ENCODE results near the gene ZFR.
A peak's percentile ranks its signal among the peaks of the same experiment; 100 is the strongest.

The ZFR gene

GRCh38 chr5:32482193-32482592 lies 37.7 kb upstream of the ZFR start:
- H3K27me3 Mint-ChIP-seq (ENCODE audit: low read depth): peaks cover 8% of the 10 kb centered on the region
- no peaks in the 10 kb centered on the region for H3K9me3 Mint-ChIP-seq
- no peaks in the 10 kb centered on the region for H3K36me3 Mint-ChIP-seq (ENCODE audit: low read depth)
- TF ChIP-seq CTCF (IDR thresholded peaks at IDR 0.05; ENCODE audit: unreplicated experiment in 3 of 3): no peak
- no peak overlapping the region for H3K27ac Mint-ChIP-seq
- no peaks in the 10 kb centered on the region for H3K4me1 Mint-ChIP-seq
- H3K4me3 Mint-ChIP-seq: no peak overlapping the region

GRCh38 chr5:32479096-32479495 lies 34.6 kb upstream of the ZFR start:
- peaks cover 4% of the 10 kb centered on the region for H3K27me3 Mint-ChIP-seq (ENCODE audit: low read depth)

GRCh38 chr5:32476891-32477290 lies 32.4 kb upstream of the ZFR start:
- Mint-ChIP-seq H3K4me1 (peaks cover 11% of the 10 kb centered on the region), H3K4me3 (no peak overlapping the region)

More at GRCh38 chr5:32479096-32479495, 34.6 kb upstream of the ZFR start:
- H3K27ac Mint-ChIP-seq: no peak overlapping the region
- H3K4me1 Mint-ChIP-seq: peaks cover 7% of the 10 kb centered on the region
- no peaks in the 10 kb centered on the region for H3K9me3 Mint-ChIP-seq
- no peak for TF ChIP-seq CTCF (IDR thresholded peaks at IDR 0.05; ENCODE audit: unreplicated experiment in 3 of 3)
- no peaks in the 10 kb centered on the region for H3K36me3 Mint-ChIP-seq (ENCODE audit: low read depth)
- H3K4me3 Mint-ChIP-seq: no peak overlapping the region

GRCh38 chr5:32475334-32476097 lies 31.0 kb upstream of the ZFR start:
- Mint-ChIP-seq H3K27me3 (ENCODE audit: low read depth) (no peaks in the 10 kb centered on the region), H3K9me3 (no peaks in the 10 kb centered on the region), H3K4me1 (peaks cover 11% of the 10 kb centered on the region), H3K27ac (peak overlapping the region in 1 of 3 experiments; percentile 50), H3K36me3 (ENCODE audit: low read depth) (no peaks in the 10 kb centered on the region), H3K4me3 (no peak overlapping the region)
- TF ChIP-seq CTCF (IDR thresholded peaks at IDR 0.05; ENCODE audit: unreplicated experiment in 3 of 3): no peak

More at GRCh38 chr5:32476891-32477290, 32.4 kb upstream of the ZFR start:
- H3K27me3 Mint-ChIP-seq (ENCODE audit: low read depth): no peaks in the 10 kb centered on the region
- H3K9me3 Mint-ChIP-seq: no peaks in the 10 kb centered on the region
- H3K36me3 Mint-ChIP-seq (ENCODE audit: low read depth): no peaks in the 10 kb centered on the region
- no peak overlapping the region for H3K27ac Mint-ChIP-seq
- TF ChIP-seq CTCF (IDR thresholded peaks at IDR 0.05; ENCODE audit: unreplicated experiment in 3 of 3): no peak

GRCh38 chr5:32474209-32474854 lies 29.8 kb upstream of the ZFR start:
- Mint-ChIP-seq H3K9me3 (no peaks in the 10 kb centered on the region), H3K4me1 (peaks cover 11% of the 10 kb centered on the region), H3K27me3 (ENCODE audit: low read depth) (peaks cover 2% of the 10 kb centered on the region), H3K36me3 (ENCODE audit: low read depth) (no peaks in the 10 kb centered on the region), H3K4me3 (peak overlapping the region in 1 of 3 experiments; percentile 14), H3K27ac (peak overlapping the region; percentile 39 to 90 (median 65))
- TF ChIP-seq CTCF (IDR thresholded peaks at IDR 0.05; ENCODE audit: unreplicated experiment in 3 of 3): no peak
